ENCODE results near the gene SEMA5A.

Gene SEMA5A

DNA sequence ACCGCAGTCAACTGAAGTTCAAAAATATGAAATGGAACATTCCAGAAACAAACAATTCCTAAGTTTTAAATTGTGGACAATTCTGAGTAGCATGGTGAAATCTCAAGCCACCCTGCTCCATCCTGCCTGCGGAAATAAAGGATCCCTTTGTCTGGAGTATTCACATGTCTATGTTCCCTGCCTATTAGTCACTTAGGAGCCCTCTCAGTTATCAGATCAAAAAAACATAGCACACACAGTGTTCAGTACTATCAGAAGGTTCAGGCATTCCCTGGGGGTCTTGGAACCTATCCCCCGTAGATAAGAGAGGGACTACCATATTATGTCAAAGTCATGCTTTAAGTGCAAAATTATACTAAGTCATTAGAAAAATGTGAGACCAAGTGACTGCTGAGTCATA is 300.8 kb downstream of the SEMA5A start:
- TF ChIP-seq, protein P1, sequence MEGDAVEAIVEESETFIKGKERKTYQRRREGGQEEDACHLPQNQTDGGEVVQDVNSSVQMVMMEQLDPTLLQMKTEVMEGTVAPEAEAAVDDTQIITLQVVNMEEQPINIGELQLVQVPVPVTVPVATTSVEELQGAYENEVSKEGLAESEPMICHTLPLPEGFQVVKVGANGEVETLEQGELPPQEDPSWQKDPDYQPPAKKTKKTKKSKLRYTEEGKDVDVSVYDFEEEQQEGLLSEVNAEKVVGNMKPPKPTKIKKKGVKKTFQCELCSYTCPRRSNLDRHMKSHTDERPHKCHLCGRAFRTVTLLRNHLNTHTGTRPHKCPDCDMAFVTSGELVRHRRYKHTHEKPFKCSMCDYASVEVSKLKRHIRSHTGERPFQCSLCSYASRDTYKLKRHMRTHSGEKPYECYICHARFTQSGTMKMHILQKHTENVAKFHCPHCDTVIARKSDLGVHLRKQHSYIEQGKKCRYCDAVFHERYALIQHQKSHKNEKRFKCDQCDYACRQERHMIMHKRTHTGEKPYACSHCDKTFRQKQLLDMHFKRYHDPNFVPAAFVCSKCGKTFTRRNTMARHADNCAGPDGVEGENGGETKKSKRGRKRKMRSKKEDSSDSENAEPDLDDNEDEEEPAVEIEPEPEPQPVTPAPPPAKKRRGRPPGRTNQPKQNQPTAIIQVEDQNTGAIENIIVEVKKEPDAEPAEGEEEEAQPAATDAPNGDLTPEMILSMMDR (IDR thresholded peaks at IDR 0.05; ENCODE audit: low read depth, low read length) = no peak
- no peak for DNase-seq (ENCODE audit: extremely low read depth, low read depth)

- DNase-seq (ENCODE audit: extremely low read depth, low read depth) = no peak
- TF ChIP-seq, protein P1 (IDR thresholded peaks at IDR 0.05; ENCODE audit: low read depth, low read length) = no peak
Observed at GRCh38 chr5:9244417-9244816, 301.5 kb downstream of the SEMA5A start.

DNA sequence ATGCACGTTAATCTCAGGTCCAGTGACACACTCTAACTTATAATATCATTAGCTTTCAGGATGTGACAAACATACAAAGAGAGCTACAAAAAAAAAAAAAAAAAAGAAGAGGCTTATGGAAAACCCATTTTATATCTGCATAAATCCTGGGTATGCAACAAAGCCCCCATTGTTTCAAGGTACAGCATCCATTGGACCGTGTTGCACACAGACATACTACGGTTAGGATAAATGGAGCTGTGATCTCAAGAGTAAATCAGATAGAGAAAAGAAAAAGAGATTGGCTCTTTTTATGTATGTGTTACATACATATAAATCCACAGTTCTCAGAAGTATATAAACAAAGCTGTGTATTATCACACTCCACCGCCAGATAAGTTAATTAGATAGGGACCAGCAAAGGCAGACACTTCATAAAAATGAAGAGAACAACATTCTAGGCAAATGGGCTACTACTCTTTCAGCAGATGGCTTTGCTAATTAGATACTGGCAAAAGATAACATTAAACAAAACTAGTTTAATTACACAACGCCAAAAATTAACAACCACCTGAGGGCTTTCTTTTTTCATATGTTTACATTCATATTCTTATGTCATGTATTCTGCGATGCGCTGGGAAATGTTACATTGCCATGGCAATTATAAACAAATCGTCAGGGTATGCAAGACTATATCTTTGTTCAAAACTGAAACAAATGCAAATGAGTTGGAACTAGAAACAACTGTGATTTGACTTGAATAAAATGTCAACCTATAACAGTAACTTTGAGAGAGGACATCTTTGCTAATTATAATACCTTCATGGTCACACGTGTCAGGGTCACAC is 304.2 kb downstream of the SEMA5A start:
- no peak for DNase-seq (ENCODE audit: extremely low read depth, low read depth)
- TF ChIP-seq, protein P1 (IDR thresholded peaks at IDR 0.05; ENCODE audit: low read depth, low read length) = no peak

- TF ChIP-seq, protein P1 (IDR thresholded peaks at IDR 0.05; ENCODE audit: low read depth, low read length) = no peak
- no peak for DNase-seq (ENCODE audit: extremely low read depth, low read depth)
Observed at GRCh38 chr5:9240431-9240830, 305.4 kb downstream of the SEMA5A start.

DNA sequence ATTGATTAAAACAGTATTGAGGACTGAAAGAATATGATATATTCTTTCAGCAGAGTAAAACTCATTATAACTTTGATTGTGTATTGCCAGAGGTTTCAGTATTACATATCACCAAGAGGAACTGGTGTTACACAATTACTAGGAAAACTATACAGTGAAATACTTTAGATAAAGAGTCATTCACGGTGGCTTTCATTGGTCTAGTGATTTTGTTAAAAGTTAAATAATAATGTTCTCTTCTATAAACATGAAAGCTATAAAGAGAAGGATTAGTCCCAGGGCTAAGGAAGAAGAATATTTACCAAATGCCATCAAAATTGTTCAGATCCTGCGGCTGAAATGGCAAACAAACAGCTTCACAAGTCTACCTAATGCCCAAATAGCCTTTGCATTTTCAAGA is 306.2 kb downstream of the SEMA5A start:
- DNase-seq (ENCODE audit: extremely low read depth, low read depth) = no peak
- TF ChIP-seq, protein P1 (IDR thresholded peaks at IDR 0.05; ENCODE audit: low read depth, low read length) = no peak

- no peak for DNase-seq (ENCODE audit: extremely low read depth, low read depth)
- TF ChIP-seq, protein P1 (IDR thresholded peaks at IDR 0.05; ENCODE audit: low read depth, low read length) = no peak
Observed at GRCh38 chr5:9239071-9239470, 306.8 kb downstream of the SEMA5A start.

- DNase-seq (ENCODE audit: extremely low read depth, low read depth) = no peak
- TF ChIP-seq, protein P1 (IDR thresholded peaks at IDR 0.05; ENCODE audit: low read depth, low read length) = no peak
Observed at GRCh38 chr5:9233712-9234111, 312.2 kb downstream of the SEMA5A start.

All from AG09319 (cell line).